Germinal center (tissue), 1 donor: ENCODE measurements around the gene TSEN2.
"Not testable (repeated sequence)": the region's sequence is repeated elsewhere in the genome, so short reads cannot be mapped to it uniquely, and the experiment has no call there.

Experiments
- DNase-seq: peaks from one replicate; pipeline ENCODE4 v3.0.0; 2012; ENCODE audit warnings: mixed read lengths, low spot score

The TSEN2 gene

GRCh38 chr3:12484198-12484982 is at the start of gene TSEN2:
Gene TSEN2, plus strand, starts transcription at chr3:12484480. Its CDS starts 5,321 bp downstream, at chr3:12489801.
- peak; percentile 99 for DNase-seq

GRCh38 chr3:12436514-12437220 is 47.6 kb upstream of the TSEN2 start:
- no peak for DNase-seq

DNA sequence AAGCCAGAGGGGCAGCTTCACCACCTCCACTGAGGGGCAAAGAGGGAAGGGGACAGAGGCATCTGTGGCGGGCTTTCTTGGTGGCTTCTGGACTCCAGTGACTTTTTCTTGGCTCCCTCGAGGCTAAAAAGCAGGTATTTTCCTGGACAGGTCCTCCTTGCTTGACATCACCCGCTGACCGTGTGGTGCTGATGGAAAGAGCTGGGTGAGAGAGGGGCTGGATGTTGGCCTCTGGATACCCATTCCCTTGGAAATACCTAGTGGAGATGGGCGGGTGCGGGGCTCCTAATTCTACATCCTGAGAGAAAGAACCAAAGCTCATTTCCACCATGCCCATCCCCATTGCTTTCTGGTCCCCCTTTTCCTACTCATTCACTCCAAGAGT is 47.1 kb upstream of the TSEN2 start:
- no peak for DNase-seq

GRCh38 chr3:12437861-12438260 is 46.4 kb upstream of the TSEN2 start:
- DNase-seq, result no peak

DNA sequence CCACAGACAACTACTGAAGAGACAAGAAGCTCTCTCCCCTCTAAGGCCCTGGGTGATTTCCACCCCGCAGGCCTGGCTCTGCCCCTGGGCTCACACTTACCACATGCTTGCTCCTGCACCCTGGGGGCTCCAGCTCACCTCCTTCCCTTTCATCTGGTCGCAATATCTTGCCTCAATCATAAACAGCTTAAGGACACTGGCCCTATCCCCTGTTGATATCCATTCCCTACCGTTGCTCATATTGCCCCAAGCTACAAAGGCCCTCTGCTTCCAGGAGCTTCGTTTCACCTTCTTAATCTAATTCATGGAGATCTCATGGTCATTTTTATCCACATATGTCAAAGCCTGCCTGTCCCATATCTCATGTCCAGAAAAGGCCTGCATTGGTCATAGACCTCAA is 46.0 kb upstream of the TSEN2 start:
- DNase-seq, result no peak

DNA sequence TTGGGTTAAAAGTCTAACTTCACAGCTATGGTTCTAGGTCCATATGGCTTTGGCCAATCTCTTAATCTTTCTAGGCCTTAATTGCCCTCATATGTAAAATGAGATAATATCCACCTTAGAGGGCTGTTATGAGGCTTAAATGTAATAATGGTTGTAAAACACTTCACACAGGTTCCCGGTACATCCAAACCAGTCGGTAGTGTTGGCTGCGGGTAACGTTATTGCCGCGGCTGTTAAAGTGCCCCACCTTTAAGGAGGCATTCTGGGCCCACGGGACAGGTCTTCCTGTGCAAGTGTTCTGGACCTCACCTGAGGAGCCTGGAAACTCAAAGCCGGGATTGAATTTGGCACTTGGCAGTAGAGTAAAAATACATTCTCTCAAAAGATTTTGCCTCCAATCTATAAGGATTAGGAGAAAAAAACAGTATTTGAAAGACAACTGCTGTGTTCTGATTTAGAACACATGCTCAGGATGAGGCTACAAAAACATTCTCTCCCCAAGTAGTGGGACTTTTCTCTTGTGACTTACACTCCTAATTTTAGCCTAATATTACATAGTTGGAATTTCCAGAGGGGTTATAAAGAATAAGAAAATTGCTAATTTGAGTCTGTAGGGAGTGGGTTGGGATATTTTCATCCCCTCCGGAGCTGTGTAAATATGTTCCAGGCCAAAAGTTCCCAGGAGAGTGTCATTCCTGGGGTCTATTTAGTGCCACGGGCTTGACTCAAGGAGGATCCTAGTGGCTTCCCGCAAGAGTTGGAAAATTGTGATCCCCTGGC is 44.9 kb upstream of the TSEN2 start:
- no peak for DNase-seq

GRCh38 chr3:12440927-12441714 is 43.2 kb upstream of the TSEN2 start:
- no peak for DNase-seq

GRCh38 chr3:12442654-12443501 is 41.4 kb upstream of the TSEN2 start:
- no peak for DNase-seq

- DNase-seq, result no peak
Measured at GRCh38 chr3:12443781-12444522, 40.3 kb upstream of the TSEN2 start.

DNA sequence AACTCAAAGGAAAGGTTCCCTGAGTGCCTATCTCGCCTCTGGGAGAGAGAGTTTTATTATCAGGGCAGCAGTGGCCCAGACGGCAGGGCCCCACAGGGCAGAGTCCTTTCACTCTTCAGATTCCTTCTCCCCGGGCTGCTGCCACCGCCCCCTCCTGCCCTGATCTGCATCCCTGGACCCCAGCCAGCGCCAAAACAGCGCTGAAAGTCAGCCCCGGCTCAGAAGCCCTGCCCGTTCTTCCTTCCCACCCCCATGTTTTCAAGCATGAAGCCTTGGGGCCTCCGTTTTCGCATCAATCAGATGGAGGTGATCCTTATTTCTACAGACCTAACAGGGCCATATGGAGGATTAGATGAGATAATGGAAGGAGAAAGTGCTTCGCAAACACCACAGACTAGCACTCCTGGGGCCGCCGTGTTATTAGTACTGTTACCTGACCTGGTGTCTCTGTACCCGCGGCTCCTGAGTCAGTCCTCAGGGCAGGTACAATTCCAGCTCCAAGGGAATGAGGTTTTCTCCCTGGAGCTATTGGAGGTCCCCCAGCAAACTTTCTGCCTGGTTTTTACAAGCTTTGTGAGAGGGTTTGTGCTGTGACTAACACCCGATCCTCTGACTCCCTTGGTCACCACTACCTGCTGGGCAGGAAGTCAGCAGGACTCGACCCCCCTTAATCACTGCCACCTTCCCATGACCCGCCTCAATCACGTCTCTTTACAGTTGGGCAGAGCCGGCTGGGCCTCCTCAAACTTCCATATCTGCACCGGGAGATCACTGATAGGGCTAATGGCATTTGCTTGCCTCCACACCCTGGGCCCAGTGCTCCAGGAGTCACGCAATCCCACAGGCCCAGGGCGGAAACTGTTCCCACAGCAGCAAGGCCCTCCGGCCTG is 39.5 kb upstream of the TSEN2 start:
- DNase-seq, result no peak

DNA sequence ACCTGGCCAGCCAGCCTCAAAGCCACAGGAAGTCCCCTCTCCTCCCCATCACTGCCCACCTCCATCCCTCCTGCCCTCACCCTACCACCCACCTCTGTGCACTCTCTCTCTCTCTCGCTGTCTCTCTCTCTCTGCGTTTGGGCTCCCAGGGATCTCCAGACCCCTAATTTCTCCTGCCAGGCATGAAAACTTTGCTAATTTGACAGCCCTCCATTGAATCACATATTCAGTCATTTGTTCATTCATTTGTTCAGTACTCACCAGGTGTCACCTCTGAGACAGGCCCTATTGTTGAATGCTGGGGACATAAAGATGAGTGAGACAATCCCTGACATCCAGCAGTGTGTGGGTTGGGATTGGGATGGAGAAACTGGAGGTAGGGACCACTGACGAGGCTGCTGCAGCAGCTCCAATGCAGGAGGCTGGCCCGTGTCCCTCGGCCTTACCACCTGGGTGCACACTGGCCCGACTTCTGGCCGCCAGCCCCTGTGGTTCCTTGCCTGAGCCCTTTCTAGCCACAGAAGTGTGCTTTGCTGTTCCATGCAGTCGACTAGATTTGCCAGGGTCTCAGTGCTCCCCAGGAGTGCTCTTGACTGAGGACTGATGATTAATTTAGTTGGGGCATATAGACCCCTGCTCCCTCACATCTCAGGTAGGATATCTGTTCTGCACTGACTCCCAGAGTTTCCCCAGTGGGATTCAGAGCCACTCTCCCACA is 38.6 kb upstream of the TSEN2 start:
- DNase-seq, result no peak

DNA sequence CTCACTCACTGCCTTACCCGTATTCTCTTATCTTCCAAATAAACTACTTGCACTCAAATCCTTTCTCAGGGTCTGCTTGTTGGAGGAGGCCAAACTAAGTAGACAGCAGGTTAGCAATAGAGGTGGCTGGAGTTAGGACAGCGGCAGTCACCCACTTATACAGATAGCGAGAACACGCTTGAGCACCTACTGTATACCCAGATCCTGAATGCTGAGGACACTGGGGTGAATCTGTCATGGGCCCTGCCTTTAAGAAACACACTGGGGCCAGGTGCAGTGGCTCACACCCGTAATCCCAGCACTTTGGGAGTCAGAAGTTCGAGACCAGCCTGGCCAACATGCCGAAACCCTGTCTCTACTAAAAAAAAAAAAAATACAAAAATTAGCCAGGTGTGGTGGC is 38.0 kb upstream of the TSEN2 start:
- no peak for DNase-seq

DNA sequence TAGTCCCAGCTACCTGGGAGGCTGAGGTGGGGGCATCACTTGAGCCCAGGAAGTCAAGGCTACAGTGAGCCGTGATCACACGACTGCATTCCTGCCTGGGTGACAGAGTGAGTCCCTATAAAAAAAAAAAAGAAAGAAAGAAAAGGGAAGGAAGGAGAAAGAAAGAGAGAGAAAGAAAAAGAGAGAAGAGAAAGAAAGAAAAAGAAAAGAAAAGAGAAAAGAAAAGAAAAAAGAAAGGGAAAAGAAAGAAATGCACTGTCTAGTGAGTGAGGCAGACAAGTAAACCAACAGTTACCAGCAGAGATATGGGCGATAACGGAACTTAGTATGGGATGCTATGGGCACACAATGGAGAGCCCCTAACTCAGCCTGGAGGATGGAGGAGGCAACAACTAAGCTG is 37.2 kb upstream of the TSEN2 start:
- no peak for DNase-seq

- DNase-seq, result not testable (repeated sequence)
Measured at GRCh38 chr3:12448404-12449202, 35.7 kb upstream of the TSEN2 start.

DNA sequence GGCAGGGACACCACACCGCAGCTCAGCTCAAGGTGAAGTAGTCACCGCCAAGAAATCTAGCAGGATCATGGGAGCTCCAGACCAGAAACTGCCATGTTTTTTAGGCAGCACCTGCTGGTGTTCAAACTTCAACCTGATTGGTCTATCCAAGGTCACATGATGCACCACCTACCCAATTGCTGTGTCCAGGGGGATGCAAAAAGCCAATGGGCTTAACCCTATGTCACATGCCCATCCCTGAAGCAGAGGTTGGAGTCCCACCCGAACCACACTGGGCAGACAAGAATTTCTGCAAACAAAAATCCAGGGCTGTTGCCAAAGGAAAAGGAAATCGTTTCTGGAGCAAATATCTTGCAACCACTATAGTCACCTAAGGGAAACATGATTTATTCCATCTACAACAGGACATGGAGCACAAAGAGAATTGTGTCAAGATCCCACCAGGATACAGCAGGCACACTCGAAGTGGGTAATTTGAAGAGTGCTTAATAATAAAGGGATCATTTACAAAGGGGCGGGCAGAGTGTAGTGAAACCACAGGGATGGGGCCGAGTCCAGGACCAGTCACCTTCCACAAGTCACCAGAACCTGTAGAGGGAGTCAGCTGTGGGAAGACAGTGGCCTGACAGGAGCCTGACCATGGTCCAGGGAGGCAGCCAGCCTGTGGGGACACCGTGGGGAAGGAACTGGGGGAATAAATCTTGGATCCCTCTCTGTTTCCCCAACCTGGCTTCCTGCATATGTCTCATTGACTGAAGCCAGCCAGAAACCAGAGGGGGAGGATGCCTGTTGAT is 34.2 kb upstream of the TSEN2 start:
- DNase-seq, result no peak

DNA sequence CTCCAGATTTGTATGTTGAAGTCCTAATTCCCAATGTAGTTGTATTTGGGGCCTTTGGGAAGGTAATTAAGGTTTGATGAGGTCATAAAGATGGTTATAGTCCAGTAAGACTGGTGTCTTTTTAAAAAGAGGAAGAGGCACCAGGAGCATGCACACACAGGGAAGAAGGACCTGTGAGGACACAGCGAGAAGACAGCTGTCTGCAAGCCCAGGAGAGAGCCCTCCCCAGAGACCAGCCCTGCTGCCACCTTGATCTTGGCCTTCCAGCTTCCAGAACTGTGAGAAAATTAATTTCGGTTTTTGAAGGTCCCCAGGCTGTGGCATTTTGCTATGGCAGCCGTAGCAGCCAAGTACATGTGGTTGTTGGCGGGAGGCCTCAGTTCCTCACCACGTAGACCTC is 32.8 kb upstream of the TSEN2 start:
- DNase-seq, result no peak

- DNase-seq, result no peak
Measured at GRCh38 chr3:12451960-12452359, 32.3 kb upstream of the TSEN2 start.
